ENCODE results near the gene ERCC2.
"Not testable (repeated sequence)": the region's sequence is repeated elsewhere in the genome, so short reads cannot be mapped to it uniquely, and the experiment has no call there.

DNA sequence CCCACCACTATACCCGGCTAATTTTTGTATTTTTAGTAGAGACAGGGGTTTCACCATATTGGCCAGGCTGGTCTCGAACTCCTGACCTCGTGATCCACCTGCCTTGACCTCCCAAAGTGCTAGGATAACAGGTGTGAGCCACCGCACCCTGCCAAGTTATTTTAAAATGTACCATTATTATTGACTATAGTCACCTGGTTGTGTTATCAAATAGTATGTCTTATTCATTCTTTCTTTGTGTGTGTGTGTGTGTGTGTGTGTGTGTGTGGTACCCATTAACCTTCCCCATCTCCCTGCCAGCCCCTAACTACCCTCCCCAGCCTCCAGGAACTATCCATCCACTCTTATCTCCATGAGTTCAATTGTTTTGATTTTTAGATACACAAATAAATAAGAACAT, 40.0 kb upstream of the ERCC2 start:
- not testable (repeated sequence) for TF ChIP-seq CTCF, POLR2A, EP300, POLR2AphosphoS5 (IDR thresholded peaks at IDR 0.05)
